Activated CD4-positive, alpha-beta T cell treated with anti-CD3 and anti-CD28 coated beads for 4 hours (primary cell): Measurements from ENCODE around the gene ELFN1.
"Not testable (repeated sequence)": the region's sequence is repeated elsewhere in the genome, so short reads cannot be mapped to it uniquely, and the experiment has no call there.

Source experiments
- DNase-seq, 2 donors: peaks; one replicate each; pipeline ENCODE4 v3.0.0-alpha.2; 2020

The ELFN1 gene

DNA sequence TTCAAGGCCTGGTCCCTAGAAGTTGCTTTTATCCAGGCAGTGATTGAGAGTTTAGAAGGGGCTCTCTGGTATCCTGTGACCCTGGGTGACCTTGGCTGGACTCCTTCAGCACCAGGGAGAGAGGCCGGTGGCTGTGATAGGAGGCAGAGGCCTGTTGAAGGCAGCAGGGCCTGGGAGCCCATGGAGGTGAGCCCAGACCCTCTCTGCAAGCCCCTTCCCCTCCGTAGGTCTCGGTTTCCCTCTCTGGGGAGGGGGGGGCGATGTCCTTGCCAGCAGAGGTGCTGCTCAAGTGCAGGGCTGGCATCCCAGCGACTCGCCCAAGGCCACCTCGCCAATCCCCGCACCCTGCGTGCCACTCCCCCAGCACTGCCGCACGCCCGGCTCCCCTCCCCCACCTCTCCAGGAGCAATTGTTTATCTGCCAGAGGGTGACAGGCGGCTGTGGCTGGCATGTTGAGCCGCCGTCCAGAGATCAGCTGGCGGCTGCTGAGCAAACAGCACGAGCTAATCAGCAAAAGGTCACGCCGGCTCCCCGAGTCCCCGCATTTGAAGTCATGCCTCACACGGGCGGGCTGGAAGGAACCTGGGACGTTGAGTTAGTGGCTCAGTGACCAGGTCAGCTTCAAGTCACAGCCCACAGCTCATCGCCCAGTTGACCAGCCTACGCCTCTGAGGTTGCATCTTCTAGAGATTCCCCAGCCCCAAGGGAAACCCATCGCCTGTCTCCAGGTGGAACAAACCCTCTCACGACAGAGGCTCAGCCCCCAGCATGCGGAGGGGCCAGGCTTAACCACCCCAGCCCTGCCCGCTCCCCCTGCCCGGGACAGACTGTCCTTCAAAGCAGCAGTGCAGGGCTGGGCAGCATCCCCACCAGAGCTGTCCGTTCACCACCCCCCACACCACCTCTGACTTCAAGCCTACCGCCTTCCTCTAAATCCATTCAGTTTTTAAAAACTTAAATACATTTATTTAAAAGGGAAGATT is 43.7 kb downstream of the ELFN1 start:
- DNase-seq: no peak

DNA sequence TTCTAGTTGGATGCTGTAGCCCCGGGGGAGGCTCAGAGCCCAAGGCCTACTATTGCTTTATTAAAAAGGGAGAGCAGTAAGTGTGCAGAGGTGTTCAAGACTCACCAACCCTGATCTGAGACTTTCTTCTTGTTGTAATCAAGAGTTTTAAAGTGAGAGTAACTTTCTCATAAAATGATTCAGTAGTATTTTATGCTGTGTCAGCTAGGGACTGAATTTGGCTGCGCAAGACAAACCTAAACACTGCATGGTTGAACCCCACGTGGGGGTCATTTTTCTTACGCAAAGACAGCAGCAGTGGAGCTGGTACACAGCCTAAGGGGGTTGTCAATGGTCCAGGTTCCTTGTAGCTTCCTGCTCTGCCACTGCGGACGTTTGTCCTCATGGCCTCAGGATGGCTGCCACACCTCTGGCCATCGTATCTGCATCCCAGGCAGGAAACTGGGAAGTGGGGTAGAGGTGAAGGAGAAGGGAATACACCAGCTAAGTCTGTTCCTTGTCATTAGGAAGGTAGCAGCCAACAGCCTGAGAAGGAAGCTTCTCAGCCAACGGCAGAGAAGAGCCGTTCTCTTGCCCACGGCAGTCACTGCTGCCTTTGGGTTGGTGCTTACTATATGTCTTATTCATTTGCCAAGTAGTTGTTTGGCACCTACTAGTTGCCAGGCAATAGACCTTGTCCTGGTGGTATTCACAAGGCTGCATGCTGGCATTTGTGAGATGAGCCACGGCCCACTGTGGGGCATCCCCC is 44.7 kb downstream of the ELFN1 start:
- DNase-seq: no peak

DNA sequence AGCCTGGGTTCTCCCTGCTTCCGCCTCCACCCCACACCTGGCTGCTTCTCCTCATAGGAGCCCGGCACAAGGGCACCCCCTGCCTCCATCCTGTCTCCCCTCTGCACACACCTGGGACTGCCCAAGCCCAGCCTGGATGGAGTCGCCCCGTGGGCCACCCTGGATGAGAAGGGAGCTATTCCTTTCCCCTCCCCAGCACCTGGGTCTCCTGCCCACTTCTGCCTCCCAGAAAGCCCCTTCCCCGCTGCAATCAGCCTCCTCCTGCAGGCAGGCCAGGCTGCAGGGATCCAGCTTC is 45.2 kb downstream of the ELFN1 start:
- DNase-seq: no peak

DNA sequence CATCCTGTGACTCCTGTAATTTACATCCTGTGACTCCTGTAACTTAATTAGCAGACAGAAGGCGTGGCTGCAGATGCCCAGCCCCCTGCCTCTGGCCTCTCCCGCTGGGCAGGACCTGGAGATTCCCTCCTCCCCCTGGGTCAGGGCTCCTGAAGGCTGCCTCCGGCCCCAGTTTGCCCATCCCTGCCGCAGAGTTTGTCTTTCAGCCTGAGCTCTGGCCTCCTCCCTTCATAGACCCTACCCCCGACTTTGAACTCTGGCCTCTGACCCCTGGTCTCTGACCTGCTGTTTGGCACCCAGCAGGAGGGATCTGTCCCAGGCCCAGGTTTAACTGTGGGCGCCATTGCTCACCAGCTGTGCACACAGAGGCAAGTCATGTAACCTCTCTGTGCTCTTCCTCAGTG is 45.6 kb downstream of the ELFN1 start:
- DNase-seq: no peak

DNA sequence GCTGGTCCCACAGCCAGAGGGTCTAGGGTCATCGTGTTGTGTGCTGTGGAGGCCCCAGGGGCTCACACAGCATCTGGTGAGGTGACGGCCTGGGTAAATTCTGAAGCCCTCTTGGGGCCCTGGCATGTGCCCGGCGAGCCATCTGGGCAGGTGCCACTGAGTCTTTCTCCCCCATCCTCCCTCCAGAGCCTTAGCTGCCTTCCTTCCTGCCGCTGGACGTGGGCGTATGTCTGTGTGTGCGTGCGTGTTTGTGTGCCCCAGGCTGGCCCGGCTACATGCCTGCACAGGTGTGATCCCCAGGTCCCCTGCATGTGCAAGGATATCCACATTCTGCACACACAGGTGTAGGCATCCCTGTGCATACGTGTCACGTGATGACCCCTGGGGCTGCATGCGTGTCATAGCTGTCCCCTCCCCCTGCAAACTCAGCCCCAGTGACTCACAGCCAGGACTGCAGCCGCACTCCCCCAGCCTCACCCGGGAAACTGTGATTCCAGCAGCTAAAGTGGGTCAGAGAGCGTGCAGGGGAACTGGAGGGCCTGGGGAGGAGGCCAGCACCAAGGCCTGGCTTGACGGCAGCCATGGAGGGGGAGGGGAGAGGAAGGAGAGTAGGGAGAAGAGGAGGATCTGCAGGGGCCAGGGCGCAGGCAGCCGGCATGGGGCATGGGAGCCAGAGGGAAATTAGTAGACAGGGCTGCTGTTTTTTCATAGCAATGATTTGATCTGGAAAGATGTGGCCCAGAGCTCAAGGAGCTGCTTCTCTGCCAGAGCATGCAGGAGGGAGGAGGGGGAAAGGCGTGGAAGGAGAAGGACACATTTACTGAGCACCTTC is 46.4 kb downstream of the ELFN1 start:
- no peak for DNase-seq

DNA sequence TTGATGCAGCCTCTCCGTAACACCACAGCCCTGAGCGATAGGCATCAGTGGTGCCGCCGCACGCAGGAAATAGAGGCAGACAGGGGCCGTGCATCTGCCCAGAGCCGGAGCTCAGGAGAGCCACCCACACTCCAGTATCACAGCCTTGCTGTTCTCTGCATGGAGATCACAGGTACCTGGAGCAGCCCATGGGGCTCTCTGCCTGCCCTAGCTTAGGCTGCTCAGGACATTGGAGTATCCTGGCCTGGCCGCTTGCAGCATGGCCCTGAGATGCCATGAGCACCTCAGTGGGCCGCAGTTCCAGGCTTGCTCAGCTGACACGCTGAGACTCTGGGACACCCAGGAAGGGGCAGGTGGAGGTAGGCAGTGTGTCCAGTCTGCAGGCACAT is 47.0 kb downstream of the ELFN1 start:
- DNase-seq: no peak

DNA sequence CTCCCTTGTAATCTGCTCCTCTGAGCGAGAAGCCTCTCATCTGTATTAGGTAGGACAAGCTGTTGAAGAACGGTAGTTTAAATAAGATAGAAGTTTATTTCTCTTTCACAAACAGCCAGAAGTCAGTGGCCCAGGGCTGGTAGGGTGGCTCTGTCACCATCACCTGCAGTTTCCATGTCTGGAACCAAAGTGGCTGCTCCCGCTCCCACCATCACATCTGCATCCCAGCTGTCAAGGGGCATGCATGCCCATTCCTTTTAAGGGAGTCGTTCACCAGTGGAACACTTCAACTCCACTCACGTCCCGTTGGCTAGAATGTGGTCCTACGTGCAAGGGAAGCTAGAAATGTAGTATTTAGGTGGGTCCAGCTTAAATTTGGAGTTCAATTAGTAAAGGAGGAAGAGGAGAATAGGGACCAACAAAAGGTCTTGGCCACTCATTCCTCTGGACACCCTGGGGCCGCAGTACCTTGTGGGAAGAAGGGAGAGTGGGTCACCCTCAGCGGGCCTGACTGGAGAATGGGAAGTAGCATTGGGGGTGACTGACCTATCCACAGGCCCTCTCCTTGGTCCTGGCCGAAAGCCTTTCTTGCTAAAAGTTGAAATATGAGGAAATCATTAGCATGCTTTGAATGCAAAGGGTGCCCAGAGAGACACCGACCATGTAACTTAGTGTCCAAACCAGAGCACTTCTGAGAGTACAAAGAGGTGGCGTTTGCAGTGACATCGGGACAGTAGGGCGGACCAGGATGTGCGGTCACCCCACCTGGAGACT is 48.0 kb downstream of the ELFN1 start:
- no peak for DNase-seq

DNA sequence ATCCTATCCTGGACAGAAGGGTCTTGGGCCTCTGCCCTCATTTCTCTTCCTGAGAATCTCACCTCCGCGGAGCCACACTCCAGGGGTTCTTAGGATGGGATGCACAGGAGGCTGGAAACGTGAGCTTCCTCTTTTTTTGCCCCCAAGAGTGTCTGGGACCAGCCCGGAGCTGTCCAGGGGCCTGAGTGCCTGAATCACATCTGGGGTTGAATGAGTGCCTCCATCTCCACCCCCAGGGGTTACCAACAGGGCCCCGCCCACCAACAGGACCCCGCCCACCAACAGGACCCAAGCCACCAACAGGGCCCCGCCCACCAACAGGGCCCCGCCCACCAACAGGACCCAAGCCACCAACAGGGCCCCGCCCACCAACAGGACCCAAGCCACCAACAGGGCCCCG is 48.8 kb downstream of the ELFN1 start:
- DNase-seq: not testable (repeated sequence)

DNA sequence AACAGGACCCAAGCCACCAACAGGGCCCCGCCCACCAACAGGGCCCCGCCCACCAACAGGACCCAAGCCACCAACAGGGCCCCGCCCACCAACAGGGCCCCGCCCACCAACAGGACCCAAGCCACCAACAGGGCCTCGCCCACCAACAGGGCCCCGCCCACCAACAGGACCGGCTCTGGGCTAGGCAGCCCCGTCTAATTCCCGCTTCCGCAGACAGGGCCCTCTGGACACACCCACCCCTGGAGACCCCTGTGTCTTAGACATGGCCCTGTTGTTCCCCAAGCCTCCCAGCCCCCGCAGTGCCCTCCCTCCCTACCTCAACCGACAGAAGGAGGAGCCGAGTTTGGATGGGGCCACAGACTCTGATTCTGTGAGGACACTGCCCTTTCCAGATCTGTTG is 49.2 kb downstream of the ELFN1 start:
- DNase-seq: not testable (repeated sequence)

DNA sequence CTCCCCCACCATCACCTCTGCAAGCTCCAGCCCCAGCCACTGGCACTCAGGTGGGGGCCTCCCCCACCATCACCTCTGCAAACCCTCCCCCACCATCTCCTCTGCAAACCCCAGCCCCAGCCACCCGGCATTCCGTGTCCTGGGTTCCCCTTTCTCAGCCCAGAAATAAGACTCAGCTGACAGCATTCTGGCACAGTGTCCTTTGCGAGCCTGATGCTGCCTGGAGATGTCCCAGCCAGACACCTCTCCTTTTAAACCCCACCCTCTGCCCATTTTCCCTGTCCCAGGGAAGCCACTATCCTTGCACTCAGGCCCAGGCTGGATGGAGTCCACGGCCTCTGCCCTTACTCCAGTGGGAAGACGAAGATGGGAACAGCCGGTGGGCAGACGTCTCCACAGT is 49.8 kb downstream of the ELFN1 start:
- no peak for DNase-seq

DNA sequence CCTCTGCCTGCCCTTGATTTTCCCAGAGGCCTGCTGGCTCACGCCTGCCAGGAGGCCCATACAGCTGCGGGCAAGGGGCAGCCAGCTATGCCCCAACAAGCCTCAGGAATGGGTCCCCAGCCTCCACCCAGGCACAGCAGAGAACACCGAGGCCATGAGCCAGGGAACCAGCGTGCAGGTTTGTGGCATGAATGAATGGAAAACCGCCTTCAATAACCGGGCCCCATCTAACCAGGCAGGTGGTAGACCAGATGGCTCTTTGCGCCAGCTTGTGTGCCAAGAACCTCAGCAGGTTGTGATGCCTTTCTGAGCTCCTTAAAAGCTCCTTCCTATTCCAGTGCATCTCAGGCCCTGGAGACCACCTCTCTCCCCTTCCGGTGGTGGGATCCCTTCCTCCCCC is 50.2 kb downstream of the ELFN1 start:
- DNase-seq: no peak

DNA sequence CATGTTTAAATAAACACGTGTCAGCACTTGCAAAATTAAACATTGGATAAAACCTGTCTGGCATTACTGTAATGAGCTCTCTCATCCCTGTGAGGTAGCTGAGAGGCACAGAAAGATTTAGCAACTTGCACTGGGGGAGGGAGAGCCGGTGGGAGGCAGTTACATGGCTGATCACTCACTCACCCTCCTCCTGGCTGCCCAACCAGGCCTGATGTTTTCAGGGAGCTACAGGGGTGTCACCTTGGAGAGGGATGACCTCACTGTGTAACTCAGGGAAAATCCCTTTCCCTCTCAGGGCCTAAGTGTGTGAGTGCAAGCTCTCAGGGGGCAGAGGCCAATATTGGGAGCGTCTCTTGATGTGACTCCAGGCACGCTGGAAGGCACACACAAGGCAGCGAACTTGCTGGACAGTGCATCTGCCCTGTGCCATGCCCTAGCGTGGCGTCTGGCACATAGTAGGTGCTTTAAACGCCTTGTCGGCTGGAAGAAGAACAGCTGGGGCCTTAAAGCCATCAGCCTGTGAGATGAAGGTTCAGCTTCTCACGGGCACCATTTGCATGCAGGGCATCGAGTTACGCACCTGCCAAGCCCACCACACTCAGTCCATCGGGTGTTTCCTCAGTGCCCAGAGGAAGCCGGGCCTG is 51.1 kb downstream of the ELFN1 start:
- DNase-seq: no peak

DNA sequence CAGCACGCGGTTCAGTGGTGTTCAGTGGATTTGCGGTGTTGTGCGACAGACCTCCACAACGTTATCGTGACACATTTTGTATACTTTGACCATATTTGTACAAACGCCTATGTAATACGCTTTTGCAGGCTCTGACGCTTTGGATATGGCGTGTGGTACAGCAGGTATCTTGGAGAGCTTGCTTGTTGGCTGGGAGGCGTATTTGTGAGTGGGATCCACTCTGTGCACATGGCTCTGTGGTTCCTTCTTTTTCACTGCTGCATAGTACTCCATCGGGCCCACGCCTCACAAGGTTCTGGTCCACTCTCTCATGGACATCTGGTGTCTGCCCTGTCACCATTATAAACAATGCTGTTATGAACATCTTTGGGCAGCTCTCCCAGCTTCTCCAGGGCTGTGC is 53.2 kb downstream of the ELFN1 start:
- DNase-seq: no peak

DNA sequence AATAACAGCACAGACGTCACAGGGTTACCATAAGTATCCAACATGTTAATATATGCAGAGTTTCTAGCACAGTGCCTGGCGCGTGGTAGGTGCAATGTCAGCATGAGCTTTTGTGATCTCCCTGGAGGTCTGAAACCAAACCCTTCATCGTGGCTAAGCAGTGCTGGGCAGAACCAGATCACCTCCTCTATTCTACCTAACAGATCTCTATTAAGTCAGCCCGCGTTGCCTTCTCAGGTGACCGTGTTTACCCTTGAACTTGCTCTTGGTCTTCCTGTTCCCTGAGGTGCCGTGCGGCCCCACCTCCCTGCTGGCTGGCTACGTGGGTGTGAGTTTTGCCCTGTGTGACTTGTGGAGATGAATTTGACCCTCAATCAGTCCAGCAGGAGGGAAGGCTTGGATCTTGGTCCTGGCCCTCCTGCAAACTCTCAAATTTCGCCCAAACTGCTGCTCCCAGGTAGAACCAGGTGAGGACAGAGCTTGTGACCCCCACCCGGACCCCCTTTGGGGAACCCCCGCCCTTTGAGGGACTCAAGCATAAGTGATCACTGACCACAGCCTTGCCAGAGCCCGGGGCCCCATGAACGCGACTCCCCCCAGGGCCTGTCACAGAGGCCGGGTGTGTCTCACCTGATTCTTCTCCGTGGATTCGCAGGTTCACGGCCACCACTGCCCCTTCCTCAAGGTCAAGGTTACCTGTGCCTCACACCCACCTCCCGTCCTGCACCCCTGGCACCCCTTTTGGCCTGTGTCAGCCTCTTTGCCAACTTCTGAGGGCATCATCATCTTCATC is 54.2 kb downstream of the ELFN1 start:
- DNase-seq: no peak

DNA sequence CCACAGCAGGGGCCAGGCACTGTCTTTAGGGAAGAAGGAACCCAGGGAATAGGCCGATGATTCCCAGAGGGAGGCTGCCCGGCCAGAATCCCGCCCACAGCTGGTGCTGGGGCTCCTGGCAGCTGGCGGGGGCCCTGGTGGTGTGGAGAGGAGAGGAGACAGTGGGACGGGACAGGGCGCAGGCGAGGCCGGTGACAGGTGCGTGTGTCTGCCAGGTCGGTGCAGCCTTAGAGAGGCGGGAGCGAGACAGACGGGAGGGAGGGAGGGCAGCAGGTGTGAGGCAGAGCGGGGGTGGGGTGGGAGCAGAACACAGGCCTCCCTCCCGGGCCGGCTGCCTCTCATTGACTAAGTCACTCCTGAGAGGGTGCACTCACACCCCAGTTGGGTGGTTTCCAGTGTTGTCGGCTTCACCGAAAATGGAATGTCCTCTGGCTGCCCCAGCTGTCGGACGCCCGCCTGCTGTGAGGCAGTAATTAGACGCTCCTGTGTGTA is 55.2 kb downstream of the ELFN1 start:
- no peak for DNase-seq

DNA sequence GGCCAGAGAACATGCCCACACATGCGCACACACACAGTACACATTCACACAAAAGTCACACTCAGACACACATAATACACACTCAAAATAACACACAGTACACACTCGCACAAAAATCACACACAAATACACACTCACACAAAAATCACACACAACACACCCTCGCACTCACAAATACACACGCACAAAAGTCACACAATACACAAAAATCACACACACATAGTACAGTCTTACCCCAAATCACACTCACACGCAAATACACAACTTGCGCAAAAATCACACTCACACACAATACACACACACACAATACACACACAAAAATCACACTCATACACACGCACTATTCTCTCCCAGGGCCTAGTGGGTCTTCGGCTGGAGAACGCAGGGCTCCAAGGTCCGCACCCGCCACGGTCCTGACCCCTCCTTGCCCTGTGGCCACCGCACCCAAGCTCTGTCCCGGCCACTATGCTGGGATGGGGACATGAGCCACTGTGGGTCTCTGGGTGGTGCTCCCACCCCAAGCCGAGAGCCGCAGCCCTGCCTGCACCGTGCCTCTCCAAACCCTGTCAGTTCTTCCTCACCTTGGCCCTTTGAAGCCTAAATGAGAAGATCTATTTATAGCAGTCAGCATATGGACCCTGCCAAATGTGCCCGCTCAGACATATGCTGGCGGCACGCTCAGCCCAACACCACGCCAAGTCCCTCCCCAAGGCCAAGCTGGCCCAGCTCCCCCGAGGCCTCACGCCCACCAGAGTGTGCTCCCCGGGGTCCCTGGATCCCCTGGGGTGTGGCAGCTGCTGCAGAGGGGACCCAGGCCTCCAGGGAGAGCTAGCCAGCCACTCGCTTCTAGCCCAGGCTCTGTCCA is 55.9 kb downstream of the ELFN1 start:
- DNase-seq: no peak

DNA sequence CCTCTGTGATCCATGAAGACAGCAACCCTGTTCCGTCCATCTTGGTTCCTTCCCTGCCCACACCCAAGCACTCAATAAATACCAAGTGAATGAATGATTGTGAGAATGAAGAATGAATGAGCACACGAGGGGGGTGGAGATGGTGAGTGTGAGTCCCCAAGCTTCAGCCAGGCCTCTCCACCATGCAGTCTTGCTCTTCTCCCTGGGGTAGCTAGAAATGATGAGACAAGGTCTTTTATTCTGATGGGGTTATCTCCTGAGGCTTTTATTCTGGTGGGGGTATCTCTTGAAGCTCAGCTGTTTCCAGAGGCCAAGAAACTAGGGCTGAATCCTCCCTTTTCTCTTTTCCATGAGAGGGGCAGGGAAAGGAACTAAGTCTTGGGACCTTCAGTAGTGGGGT is 57.0 kb downstream of the ELFN1 start:
- no peak for DNase-seq

DNA sequence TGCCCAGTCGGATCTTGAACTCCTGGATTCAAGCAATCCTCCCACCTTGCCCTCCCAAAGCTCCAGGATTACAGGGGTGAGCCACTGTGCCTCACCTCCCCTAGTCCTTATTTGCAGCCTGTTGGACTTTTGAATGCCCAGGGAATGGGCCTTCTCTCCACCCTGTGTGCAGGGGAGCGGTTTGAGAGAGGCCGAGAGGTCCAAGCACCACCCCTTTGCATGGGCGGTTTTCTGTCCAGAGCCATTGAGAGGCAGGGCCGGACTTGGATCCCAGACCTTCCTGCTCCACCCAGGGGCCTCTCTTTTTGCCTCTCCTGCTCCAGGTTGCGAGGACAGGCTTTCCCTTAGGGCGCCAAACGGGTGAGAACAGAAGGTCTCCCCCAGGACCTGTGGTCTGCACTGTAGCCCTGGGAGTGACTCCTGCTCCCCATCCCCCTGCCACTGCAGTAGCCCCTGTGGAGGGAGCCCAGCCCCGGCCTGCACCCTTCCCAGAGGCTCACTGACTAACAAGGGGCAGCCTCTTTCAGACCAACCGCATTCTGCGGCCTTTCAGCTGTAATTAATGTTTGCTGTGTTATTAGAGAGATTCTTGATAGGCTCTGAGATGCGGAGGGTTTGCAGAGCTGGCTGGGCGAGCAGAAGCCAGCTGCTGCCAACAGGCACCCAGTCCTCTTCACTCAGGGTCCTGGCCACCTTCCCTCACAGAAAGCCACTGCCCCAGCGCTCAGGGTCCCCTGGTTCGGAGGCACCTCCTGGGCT is 57.9 kb downstream of the ELFN1 start:
- DNase-seq: no peak

DNA sequence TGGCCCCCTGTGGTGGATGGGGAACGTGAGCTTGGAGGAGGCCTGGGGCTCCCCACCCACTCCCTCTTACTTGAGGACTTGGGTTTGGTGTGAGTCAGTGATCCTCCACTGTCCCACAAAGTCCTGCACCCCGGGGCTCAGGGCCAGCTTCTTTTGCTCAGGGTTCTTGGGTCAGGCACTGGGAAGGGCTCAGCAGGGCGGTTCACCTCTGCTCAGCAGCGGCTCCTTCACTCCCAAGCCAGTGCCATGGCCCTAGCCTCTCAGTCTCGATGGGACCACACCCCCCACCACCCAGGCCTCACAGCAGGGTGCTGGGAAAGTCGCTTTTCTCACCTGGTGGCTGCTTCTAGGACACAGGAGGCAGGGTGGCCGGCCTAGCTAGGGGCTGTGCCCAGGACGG is 59.1 kb downstream of the ELFN1 start:
- no peak for DNase-seq
